ENCODE measurements around the gene ADGRL2. TPM values are rescaled to one million over a fixed set of nuclear protein-coding genes. Genes with fewer than 3 reads are reported as not detected.

ADGRL2 gene
- total RNA-seq: 70.8 and 75.1 TPM in 2 replicates
- long read RNA-seq, full-length matches to known transcripts: 1 of 38 reads
- long read RNA-seq, partial matches to known transcripts: 26 of 38 reads
- long read RNA-seq, other reads (novel, unspliced or antisense): 11 of 38 reads

GRCh38 chr1:81800695-81801650, at the start of gene ADGRL2:
Gene ADGRL2, plus strand, starts transcription at chr1:81800934. Its CDS starts 36,051 bp downstream, at chr1:81836985.
- Mint-ChIP-seq H3K9me3 (ENCODE audit: low read depth) (no peaks in the 10 kb centered on the region), H3K27ac (peak within 1 kb of the TSS; percentile 99), H3K27me3 (no peaks in the 10 kb centered on the region)

GRCh38 chr1:81752840-81753239, 47.9 kb upstream of the ADGRL2 start:
- Mint-ChIP-seq H3K4me3 (ENCODE audit: low read depth) (no peak overlapping the region), H3K9me3 (ENCODE audit: low read depth) (peaks cover 5% of the 10 kb centered on the region), H3K27me3 (no peaks in the 10 kb centered on the region), H3K36me3 (ENCODE audit: insufficient read depth) (no peaks in the 10 kb centered on the region), H3K4me1 (ENCODE audit: low read depth) (no peaks in the 10 kb centered on the region), H3K27ac (no peak overlapping the region)
- DNase-seq (ENCODE audit: low spot score, unreplicated experiment): no peak
- TF ChIP-seq CTCF (IDR thresholded peaks at IDR 0.05; ENCODE audit: unreplicated experiment): no peak

More at GRCh38 chr1:81800695-81801650, at the start of gene ADGRL2:
- Mint-ChIP-seq H3K36me3 (ENCODE audit: insufficient read depth) (no peaks in the 10 kb centered on the region), H3K4me3 (ENCODE audit: low read depth) (peak within 1 kb of the TSS; percentile 93), H3K4me1 (ENCODE audit: low read depth) (peaks cover 31% of the 10 kb centered on the region)
- no peak for TF ChIP-seq CTCF (IDR thresholded peaks at IDR 0.05; ENCODE audit: unreplicated experiment)
- peak; percentile 53 for DNase-seq (ENCODE audit: low spot score, unreplicated experiment)

- no peak for TF ChIP-seq CTCF (IDR thresholded peaks at IDR 0.05; ENCODE audit: unreplicated experiment)
- Mint-ChIP-seq H3K27ac (no peak overlapping the region), H3K4me1 (ENCODE audit: low read depth) (no peaks in the 10 kb centered on the region), H3K27me3 (no peaks in the 10 kb centered on the region), H3K9me3 (ENCODE audit: low read depth) (peaks cover 2% of the 10 kb centered on the region), H3K4me3 (ENCODE audit: low read depth) (no peak overlapping the region), H3K36me3 (ENCODE audit: insufficient read depth) (no peaks in the 10 kb centered on the region)
- no peak for DNase-seq (ENCODE audit: low spot score, unreplicated experiment)
Measured at GRCh38 chr1:81754424-81754823, 46.3 kb upstream of the ADGRL2 start.

DNA sequence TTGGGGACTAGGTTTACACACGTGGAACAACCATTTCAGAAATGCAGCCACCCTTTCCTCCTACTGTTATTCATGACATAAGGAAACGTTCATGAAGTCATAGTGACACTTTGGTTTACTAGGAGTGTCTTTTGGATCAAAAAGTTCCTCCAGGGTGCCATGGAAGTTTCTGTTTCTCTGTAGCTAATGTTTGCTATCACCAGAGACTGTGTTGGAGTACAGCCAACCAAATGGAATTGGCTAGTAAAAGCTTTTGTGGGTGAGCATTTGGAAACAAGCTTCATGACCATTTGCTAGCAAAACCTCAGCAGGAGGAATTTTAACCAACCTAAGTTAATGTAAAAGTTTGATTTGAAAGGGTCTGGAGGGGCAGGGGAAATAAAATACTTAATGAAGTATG, 43.9 kb upstream of the ADGRL2 start:
- Mint-ChIP-seq H3K36me3 (ENCODE audit: insufficient read depth) (no peaks in the 10 kb centered on the region), H3K4me3 (ENCODE audit: low read depth) (no peak overlapping the region), H3K27ac (no peak overlapping the region), H3K9me3 (ENCODE audit: low read depth) (peaks cover 2% of the 10 kb centered on the region), H3K27me3 (no peaks in the 10 kb centered on the region), H3K4me1 (ENCODE audit: low read depth) (peaks cover 6% of the 10 kb centered on the region)
- TF ChIP-seq CTCF (IDR thresholded peaks at IDR 0.05; ENCODE audit: unreplicated experiment): no peak
- no peak for DNase-seq (ENCODE audit: low spot score, unreplicated experiment)

DNA sequence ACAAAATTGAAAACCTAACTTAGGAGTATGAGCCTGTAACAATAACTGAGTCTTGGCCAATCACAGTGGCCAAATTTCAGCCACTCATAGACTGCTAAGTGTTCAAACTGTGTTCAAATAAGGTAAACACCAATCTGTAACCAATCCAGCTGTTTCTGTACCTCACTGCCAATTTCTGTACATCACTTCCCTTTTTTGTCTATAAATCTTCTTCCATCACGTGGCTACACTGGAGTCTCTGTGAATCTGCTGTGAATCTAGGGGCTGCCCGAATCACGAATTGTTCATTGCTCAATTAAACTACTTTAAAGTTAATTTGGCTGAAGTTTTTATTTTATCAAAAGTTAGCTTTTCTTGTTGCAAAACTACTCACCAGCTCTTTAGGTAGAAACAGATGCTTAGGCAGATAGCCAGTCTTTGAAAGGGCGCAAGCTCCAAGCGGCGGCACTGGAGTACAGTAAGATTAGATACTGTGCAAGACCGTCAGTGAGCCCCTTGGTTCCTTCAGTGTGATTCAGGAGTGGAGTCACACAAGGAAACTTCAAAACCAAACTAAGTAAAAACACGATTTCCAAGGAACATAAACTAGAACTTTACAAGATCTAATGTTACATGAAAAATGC, 43.2 kb upstream of the ADGRL2 start:
- no peak for TF ChIP-seq CTCF (IDR thresholded peaks at IDR 0.05; ENCODE audit: unreplicated experiment)
- Mint-ChIP-seq H3K9me3 (ENCODE audit: low read depth) (no peaks in the 10 kb centered on the region), H3K4me1 (ENCODE audit: low read depth) (peaks cover 6% of the 10 kb centered on the region), H3K27ac (no peak overlapping the region), H3K4me3 (ENCODE audit: low read depth) (no peak overlapping the region), H3K27me3 (no peaks in the 10 kb centered on the region), H3K36me3 (ENCODE audit: insufficient read depth) (no peaks in the 10 kb centered on the region)
- DNase-seq (ENCODE audit: low spot score, unreplicated experiment): no peak
